Large intestine (tissue), 12 donors: Measurements from ENCODE around the gene AZI2. TPM values are rescaled to one million over a fixed set of nuclear protein-coding genes. Genes with fewer than 3 reads are reported as not detected.

Source experiments
- DNase-seq, 2 donors: peaks; one replicate each; pipeline versions ENCODE4 v3.0.0 to v3.0.0-alpha.2; 2013
- H3K27ac ChIP-seq: one replicate; pipeline ENCODE4 v1.5.1; 2013; ENCODE audit warnings: low read length
- H3K27me3 ChIP-seq: 2 replicates; pipeline ENCODE4 v1.6.1; 2013; ENCODE audit warnings: low read length; ENCODE audit not compliant: control insufficient read depth, insufficient read depth
- H3K36me3 ChIP-seq: 2 replicates; pipeline ENCODE4 v1.6.1; 2013; ENCODE audit warnings: low read length; ENCODE audit not compliant: control insufficient read depth, insufficient read depth
- H3K4me1 ChIP-seq: one replicate; pipeline ENCODE4 v1.6.1; 2013; ENCODE audit warnings: low read length; ENCODE audit not compliant: control insufficient read depth, insufficient read depth
- H3K4me3 ChIP-seq: one replicate; pipeline ENCODE4 v1.5.1; 2013; ENCODE audit warnings: low read length
- H3K9me3 ChIP-seq: one replicate; pipeline ENCODE4 v1.6.1; 2013; ENCODE audit warnings: mild to moderate bottlenecking, low read depth, low read length, moderate library complexity; ENCODE audit not compliant: control insufficient read depth
- WGBS: methylation state at CpG from one replicate; pipeline ENCODE4 v1.1.5; 2013; ENCODE audit warnings: low lambda C conversion rate; ENCODE audit not compliant: insufficient coverage; 5-methylcytosine and 5-hydroxymethylcytosine counted together
- long read RNA-seq, 11 donors: transcript quantifications; one replicate each; lab custom pipeline, GENCODE V29; 2026
- polyA plus RNA-seq: library from polyadenylated mRNA; unstranded; fragments of 120-200 nt; gene quantifications from one replicate; pipeline ENCODE4 v1.2.1, GENCODE V29; 2013

AZI2 gene
- polyA plus RNA-seq = 49.3 TPM
- long read RNA-seq, donor 1, full-length matches to known transcripts = 14 of 14 reads
- long read RNA-seq, donor 1, partial matches to known transcripts = 0 of 14 reads
- long read RNA-seq, donor 1, other reads (novel, unspliced or antisense) = 0 of 14 reads
- long read RNA-seq, donor 2, full-length matches to known transcripts = 16 of 16 reads
- long read RNA-seq, donor 2, partial matches to known transcripts = 0 of 16 reads
- long read RNA-seq, donor 2, other reads (novel, unspliced or antisense) = 0 of 16 reads
- long read RNA-seq, donor 3 = 0 reads
- long read RNA-seq, donor 4, partial matches to known transcripts = 0 of 1 reads
- long read RNA-seq, donor 4, other reads (novel, unspliced or antisense) = 0 of 1 reads
- long read RNA-seq, donor 5, full-length matches to known transcripts = 10 of 10 reads
- long read RNA-seq, donor 5, partial matches to known transcripts = 0 of 10 reads
- long read RNA-seq, donor 5, other reads (novel, unspliced or antisense) = 0 of 10 reads
- long read RNA-seq, donor 6, full-length matches to known transcripts = 13 of 13 reads
- long read RNA-seq, donor 6, partial matches to known transcripts = 0 of 13 reads
- long read RNA-seq, donor 6, other reads (novel, unspliced or antisense) = 0 of 13 reads
- long read RNA-seq, donor 7, full-length matches to known transcripts = 19 of 19 reads
- long read RNA-seq, donor 7, partial matches to known transcripts = 0 of 19 reads
- long read RNA-seq, donor 7, other reads (novel, unspliced or antisense) = 0 of 19 reads
- long read RNA-seq, donor 8, full-length matches to known transcripts = 18 of 18 reads
- long read RNA-seq, donor 8, partial matches to known transcripts = 0 of 18 reads
- long read RNA-seq, donor 8, other reads (novel, unspliced or antisense) = 0 of 18 reads
- long read RNA-seq, donor 9, full-length matches to known transcripts = 11 of 11 reads
- long read RNA-seq, donor 9, partial matches to known transcripts = 0 of 11 reads
- long read RNA-seq, donor 9, other reads (novel, unspliced or antisense) = 0 of 11 reads
- long read RNA-seq, donor 10, full-length matches to known transcripts = 14 of 14 reads
- long read RNA-seq, donor 10, partial matches to known transcripts = 0 of 14 reads
- long read RNA-seq, donor 10, other reads (novel, unspliced or antisense) = 0 of 14 reads
- long read RNA-seq, donor 11, full-length matches to known transcripts = 9 of 9 reads
- long read RNA-seq, donor 11, partial matches to known transcripts = 0 of 9 reads
- long read RNA-seq, donor 11, other reads (novel, unspliced or antisense) = 0 of 9 reads

GRCh38 chr3:28348629-28349468 is at the start of gene AZI2, which contains the start of gene ZCWPW2:
Gene AZI2 (minus strand): TSS chr3:28348824. CDS start chr3:28340617, 8,207 bp downstream.
Gene ZCWPW2 (plus strand): TSS chr3:28348721. CDS start chr3:28413069, 64,348 bp downstream.
- Histone ChIP-seq H3K27ac (peak within 1 kb of the TSS; percentile 98), H3K9me3 (peaks cover 4% of the 10 kb centered on the region), H3K4me1 (peaks cover 7% of the 10 kb centered on the region), H3K36me3 (peaks cover 3% of the 10 kb centered on the region), H3K4me3 (peak within 1 kb of the TSS; percentile 78), H3K27me3 (no peaks in the 10 kb centered on the region)
- peak; percentile 97 to 98 for DNase-seq
- WGBS = no CpG with 5 or more reads among the region's 83 CpGs

- H3K4me3 ChIP-seq = no peak overlapping the region
- no peaks in the 10 kb centered on the region for H3K4me1 ChIP-seq
- no CpG with 5 or more reads among the region's 1 CpG for WGBS
- H3K27me3 ChIP-seq = no peaks in the 10 kb centered on the region
- no peaks in the 10 kb centered on the region for H3K36me3 ChIP-seq
- peaks cover under 1% of the 10 kb centered on the region for H3K9me3 ChIP-seq
- no peak overlapping the region for H3K27ac ChIP-seq
- DNase-seq = no peak
Measured at GRCh38 chr3:28388978-28389377, 40.4 kb upstream of the AZI2 start.

- no peak overlapping the region for H3K4me3 ChIP-seq
- no peak overlapping the region for H3K27ac ChIP-seq
- H3K4me1 ChIP-seq = no peaks in the 10 kb centered on the region
- H3K36me3 ChIP-seq = no peaks in the 10 kb centered on the region
- DNase-seq = no peak
- H3K9me3 ChIP-seq = no peaks in the 10 kb centered on the region
- WGBS = 100% methylated on average over 1 of the region's 5 CpGs
- H3K27me3 ChIP-seq = no peaks in the 10 kb centered on the region
Measured at GRCh38 chr3:28386049-28386448, 37.4 kb upstream of the AZI2 start.

- no peak overlapping the region for H3K27ac ChIP-seq
Measured at GRCh38 chr3:28376424-28376823, 27.8 kb upstream of the AZI2 start.

GRCh38 chr3:28349469-28350000 is 911 bp upstream of the AZI2 start:
- Histone ChIP-seq H3K27me3 (no peaks in the 10 kb centered on the region), H3K36me3 (peaks cover 3% of the 10 kb centered on the region), H3K27ac (peak overlapping the region; percentile 98), H3K4me1 (peaks cover 7% of the 10 kb centered on the region), H3K4me3 (peak overlapping the region; percentile 78), H3K9me3 (peaks cover 4% of the 10 kb centered on the region)
- no peak for DNase-seq
- 50% methylated on average over 4 of the region's 13 CpGs for WGBS

More at GRCh38 chr3:28376424-28376823, 27.8 kb upstream of the AZI2 start:
- no peaks in the 10 kb centered on the region for H3K36me3 ChIP-seq
- H3K4me3 ChIP-seq = no peak overlapping the region
- 89% methylated on average over 1 of the region's 4 CpGs for WGBS
- H3K4me1 ChIP-seq = no peaks in the 10 kb centered on the region
- H3K27me3 ChIP-seq = no peaks in the 10 kb centered on the region
- DNase-seq = peak in 1 of 2 donors; percentile 10
- peaks cover 5% of the 10 kb centered on the region for H3K9me3 ChIP-seq

GRCh38 chr3:28348265-28348628 is 377 bp downstream of the AZI2 start:
- H3K4me3 ChIP-seq = peak overlapping the region; percentile 78
- peaks cover 7% of the 10 kb centered on the region for H3K4me1 ChIP-seq
- WGBS = 0% methylated on average over 1 of the region's 16 CpGs
- no peaks in the 10 kb centered on the region for H3K27me3 ChIP-seq
- DNase-seq = no peak
- peaks cover 3% of the 10 kb centered on the region for H3K36me3 ChIP-seq
- peaks cover 4% of the 10 kb centered on the region for H3K9me3 ChIP-seq
- peak overlapping the region; percentile 98 for H3K27ac ChIP-seq

- Histone ChIP-seq H3K4me3 (peak overlapping the region; percentile 78), H3K36me3 (no peaks in the 10 kb centered on the region), H3K27me3 (no peaks in the 10 kb centered on the region), H3K27ac (peak overlapping the region; percentile 98), H3K4me1 (peaks cover 7% of the 10 kb centered on the region), H3K9me3 (no peaks in the 10 kb centered on the region)
- DNase-seq = no peak
- 0% methylated on average over 3 of the region's 16 CpGs for WGBS
Measured at GRCh38 chr3:28347374-28348264, 1.0 kb downstream of the AZI2 start.

GRCh38 chr3:28345690-28346089 is 2.9 kb downstream of the AZI2 start:
- no peak for DNase-seq
- Histone ChIP-seq H3K27me3 (no peaks in the 10 kb centered on the region), H3K9me3 (no peaks in the 10 kb centered on the region), H3K36me3 (no peaks in the 10 kb centered on the region), H3K4me3 (no peak overlapping the region), H3K4me1 (peaks cover 7% of the 10 kb centered on the region), H3K27ac (no peak overlapping the region)
- no CpG with 5 or more reads among the region's 1 CpG for WGBS
